Measurements from ENCODE around the gene CCNY. TPM values are rescaled to one million over a fixed set of nuclear protein-coding genes. Genes with fewer than 3 reads are reported as not detected.

Gene CCNY
- polyA plus RNA-seq, 2 of the 4 experiments (the other 2 are of a cell fraction): 28.1 to 55.5 TPM

- no peak for DNase-seq (ENCODE audit: low read depth in 1 of 2, low spot score in 1 of 2)
- Histone ChIP-seq H3K9me3 (no peaks in the 10 kb centered on the region), H3K4me2 (no peak overlapping the region), H3K4me1 (no peaks in the 10 kb centered on the region), H3K27ac (no peak overlapping the region), H3K4me3 (no peak overlapping the region)
- CTCF ChIA-PET: interaction anchor here (0.6 to 3.3 kb wide), 31 partner anchors 9 to 1319 kb away, joined by 3 to 26 read pairs (median 5); no protein-coding TSS in a partner anchor
- TF ChIP-seq RNF2 (IDR thresholded peaks at IDR 0.05; ENCODE audit: borderline replicate concordance, low read depth) (no peak), KDM5A (IDR thresholded peaks at IDR 0.05) (no peak), SREBF2 (IDR thresholded peaks at IDR 0.05) (no peak), USF2 (IDR thresholded peaks at IDR 0.05) (no peak), BHLHE40 (IDR thresholded peaks at IDR 0.05; ENCODE audit: low read depth, low read length) (no peak), FOSL2 (IDR thresholded peaks at IDR 0.05) (no peak), FOSL2 (CRISPR knock-in tag; IDR thresholded peaks at IDR 0.05) (no peak)
- POLR2A ChIA-PET: no interaction called here
- WGBS (ENCODE audit: missing lambda C conversion rate): 95% methylated on average over 1 of the region's 1 CpG
- ATAC-seq: no peak
- FAIRE-seq: no peak
These were observed 226.1 kb downstream of the CCNY start for GRCh38 chr10:35562427-35562826.

- no peak overlapping the region for H3K27ac ChIP-seq
- ATAC-seq (peak; percentile 57 to 85; a peak in 4 of 6 replicates), FAIRE-seq (peak; percentile 54), DNase-seq (ENCODE audit: low read depth in 1 of 2, low spot score in 1 of 2) (peak; percentile 61 to 83)
- ChIA-PET CTCF (interaction anchor here (0.6 to 3.3 kb wide), 52 partner anchors 10 to 1318 kb away, joined by 3 to 26 read pairs (median 4); no protein-coding TSS in a partner anchor), POLR2A (no interaction called here)
- WGBS (ENCODE audit: missing lambda C conversion rate): 33% methylated on average over 13 of the region's 13 CpGs
- H3K4me1 ChIP-seq: no peaks in the 10 kb centered on the region
- H3K9me3 ChIP-seq: no peaks in the 10 kb centered on the region
- H3K4me3 ChIP-seq: no peak overlapping the region
- TF ChIP-seq ZC3H11A (IDR thresholded peaks at IDR 0.05): no peak
- no peak for TF ChIP-seq FOSB (CRISPR knock-in tag; IDR thresholded peaks at IDR 0.05)
- peak; percentile 90 for TF ChIP-seq SMC3 (IDR thresholded peaks at IDR 0.05)
- peak; percentile 72 for TF ChIP-seq RAD21 (conservative IDR thresholded peaks at IDR 0.05 in 1 of 2, IDR thresholded peaks at IDR 0.05 in 1 of 2)
- TF ChIP-seq GATA3 (IDR thresholded peaks at IDR 0.05; ENCODE audit: borderline replicate concordance): no peak
- no peak for TF ChIP-seq CEBPB (IDR thresholded peaks at IDR 0.05)
- no peak for TF ChIP-seq RFX5 (IDR thresholded peaks at IDR 0.05)
- TF ChIP-seq CTCF (IDR thresholded peaks at IDR 0.05): peak; percentile 96
- no peak overlapping the region for H3K4me2 ChIP-seq
These were observed 227.1 kb downstream of the CCNY start for GRCh38 chr10:35563261-35563891.

GRCh38 chr10:35564341-35564968 is 228.1 kb downstream of the CCNY start:
- ATAC-seq: no peak
- Histone ChIP-seq H3K4me3 (no peak overlapping the region), H3K9me3 (no peaks in the 10 kb centered on the region), H3K4me2 (no peak overlapping the region), H3K4me1 (no peaks in the 10 kb centered on the region), H3K27ac (no peak overlapping the region)
- 94% methylated on average over 5 of the region's 6 CpGs for WGBS (ENCODE audit: missing lambda C conversion rate)
- no peak for FAIRE-seq
- ChIA-PET CTCF (interaction anchor here (0.6 to 2.6 kb wide), 13 partner anchors 16 to 1316 kb away, joined by 3 to 26 read pairs (median 4); no protein-coding TSS in a partner anchor), POLR2A (no interaction called here)
- no peak for DNase-seq (ENCODE audit: low read depth in 1 of 2, low spot score in 1 of 2)
- no peak for TF ChIP-seq NR3C1 (IDR thresholded peaks at IDR 0.05)
- no peak for TF ChIP-seq FOSL2 (IDR thresholded peaks at IDR 0.05)
- TF ChIP-seq FOSL2 (CRISPR knock-in tag; IDR thresholded peaks at IDR 0.05): no peak
- no peak for TF ChIP-seq MAFK (IDR thresholded peaks at IDR 0.05; ENCODE audit: partially characterized antibody)
- TF ChIP-seq RFX5 (IDR thresholded peaks at IDR 0.05): no peak
- no peak for TF ChIP-seq ZSCAN20 (CRISPR knock-in tag; IDR thresholded peaks at IDR 0.05)
- TF ChIP-seq RAD21 (conservative IDR thresholded peaks at IDR 0.05 in 1 of 2, IDR thresholded peaks at IDR 0.05 in 1 of 2): no peak
- TF ChIP-seq HES2 (IDR thresholded peaks at IDR 0.05): no peak
- no peak for TF ChIP-seq HOXB5 (CRISPR knock-in tag; IDR thresholded peaks at IDR 0.05)
- no peak for TF ChIP-seq HDAC2 (IDR thresholded peaks at IDR 0.05)
- TF ChIP-seq BHLHE40 (IDR thresholded peaks at IDR 0.05; ENCODE audit: low read depth, low read length): no peak
- no peak for TF ChIP-seq HOXA7 (CRISPR knock-in tag; IDR thresholded peaks at IDR 0.05)
- no peak for TF ChIP-seq POLR2A (IDR thresholded peaks at IDR 0.05; ENCODE audit: low read length)
- TF ChIP-seq ELK1 (IDR thresholded peaks at IDR 0.05; ENCODE audit: low read depth, low read length): no peak
- no peak for TF ChIP-seq MYC (IDR thresholded peaks at IDR 0.05; ENCODE audit: borderline replicate concordance, low read length)
- TF ChIP-seq CHD4 (IDR thresholded peaks at IDR 0.05; ENCODE audit: borderline replicate concordance): no peak
- TF ChIP-seq JUN (IDR thresholded peaks at IDR 0.05): no peak
- no peak for TF ChIP-seq PBX3 (IDR thresholded peaks at IDR 0.05)
- no peak for TF ChIP-seq USF2 (IDR thresholded peaks at IDR 0.05)
